ENCODE data around the gene C1QBP. TPM values are rescaled to one million over a fixed set of nuclear protein-coding genes. Genes with fewer than 3 reads are reported as not detected.

Gene C1QBP
- total RNA-seq, 1 experiment from 2014 or later: 128 TPM

- Mint-ChIP-seq H3K36me3 (ENCODE audit: insufficient read depth, unreplicated experiment) (peaks cover 31% of the 10 kb centered on the region), H3K4me1 (ENCODE audit: low read depth, unreplicated experiment) (peaks cover 32% of the 10 kb centered on the region), H3K9me3 (ENCODE audit: low read depth, unreplicated experiment) (no peaks in the 10 kb centered on the region), H3K4me3 (ENCODE audit: low read depth, unreplicated experiment) (no peak overlapping the region), H3K27me3 (ENCODE audit: unreplicated experiment) (no peaks in the 10 kb centered on the region), H3K27ac (ENCODE audit: unreplicated experiment) (no peak overlapping the region)
- BruUV-seq (replicated peaks): no TSS peak
- CTCF ChIA-PET: interaction anchor here (0.5 kb wide), 1 partner anchor 472 kb away, joined by 5 read pairs; no protein-coding TSS in a partner anchor
- intact Hi-C loops (cut with micrococcal nuclease; ENCODE audit: unreplicated experiment): no loop called here
- DNase-seq: no peak
- TF ChIP-seq CTCF (IDR thresholded peaks at IDR 0.05; ENCODE audit: unreplicated experiment): no peak
These were observed 26.0 kb upstream of the C1QBP start for GRCh38 chr17:5464717-5465507.

DNA sequence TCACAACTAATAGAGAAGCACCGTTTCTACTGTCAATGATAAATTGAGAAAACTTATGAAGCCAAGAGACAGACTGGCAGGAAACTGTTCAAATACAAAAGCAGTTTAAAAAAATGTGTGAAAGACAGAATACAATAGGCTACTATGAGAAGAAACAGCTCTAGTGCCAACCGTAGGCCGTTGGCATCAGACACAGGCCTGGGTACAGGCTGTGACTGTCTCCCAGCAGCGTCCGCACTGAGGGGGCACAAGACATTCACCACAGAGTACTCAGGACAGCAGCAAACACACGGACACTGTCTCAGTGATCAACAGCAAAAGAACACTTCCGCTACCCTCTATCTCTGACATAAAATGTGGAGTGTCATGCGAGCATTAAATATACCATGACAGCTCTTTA is 7.8 kb upstream of the C1QBP start:
- intact Hi-C loops (cut with micrococcal nuclease; ENCODE audit: unreplicated experiment): no loop called here
- DNase-seq: no peak
- H3K27ac Mint-ChIP-seq (ENCODE audit: unreplicated experiment): no peak overlapping the region
- H3K9me3 Mint-ChIP-seq (ENCODE audit: low read depth, unreplicated experiment): no peaks in the 10 kb centered on the region
- no peaks in the 10 kb centered on the region for H3K27me3 Mint-ChIP-seq (ENCODE audit: unreplicated experiment)
- no peak overlapping the region for H3K4me3 Mint-ChIP-seq (ENCODE audit: low read depth, unreplicated experiment)
- no peaks in the 10 kb centered on the region for H3K4me1 Mint-ChIP-seq (ENCODE audit: low read depth, unreplicated experiment)
- peaks cover 11% of the 10 kb centered on the region for H3K36me3 Mint-ChIP-seq (ENCODE audit: insufficient read depth, unreplicated experiment)
- TF ChIP-seq CTCF (IDR thresholded peaks at IDR 0.05; ENCODE audit: unreplicated experiment): no peak
- CTCF ChIA-PET: no interaction called here
- BruUV-seq (replicated peaks): no TSS peak

GRCh38 chr17:5444209-5444608 is 5.3 kb upstream of the C1QBP start:
- CTCF ChIA-PET: interaction anchor here (0.6 kb wide), 2 partner anchors 81 to 314 kb away, joined by 3 to 4 read pairs; no protein-coding TSS in a partner anchor
- intact Hi-C loops (cut with micrococcal nuclease; ENCODE audit: unreplicated experiment): no loop called here
- Mint-ChIP-seq H3K36me3 (ENCODE audit: insufficient read depth, unreplicated experiment) (peaks cover 17% of the 10 kb centered on the region), H3K4me3 (ENCODE audit: low read depth, unreplicated experiment) (no peak overlapping the region), H3K27me3 (ENCODE audit: unreplicated experiment) (no peaks in the 10 kb centered on the region), H3K4me1 (ENCODE audit: low read depth, unreplicated experiment) (no peaks in the 10 kb centered on the region), H3K27ac (ENCODE audit: unreplicated experiment) (no peak overlapping the region), H3K9me3 (ENCODE audit: low read depth, unreplicated experiment) (no peaks in the 10 kb centered on the region)
- no peak for TF ChIP-seq CTCF (IDR thresholded peaks at IDR 0.05; ENCODE audit: unreplicated experiment)
- BruUV-seq (replicated peaks): no TSS peak
- no peak for DNase-seq

- H3K36me3 Mint-ChIP-seq (ENCODE audit: insufficient read depth, unreplicated experiment): peaks cover 19% of the 10 kb centered on the region
- no peaks in the 10 kb centered on the region for H3K9me3 Mint-ChIP-seq (ENCODE audit: low read depth, unreplicated experiment)
- no TSS peak for BruUV-seq (replicated peaks)
- CTCF ChIA-PET: no interaction called here
- intact Hi-C loops (cut with micrococcal nuclease; ENCODE audit: unreplicated experiment): no loop called here
- H3K4me3 Mint-ChIP-seq (ENCODE audit: low read depth, unreplicated experiment): no peak overlapping the region
- no peak for DNase-seq
- H3K27ac Mint-ChIP-seq (ENCODE audit: unreplicated experiment): no peak overlapping the region
- no peaks in the 10 kb centered on the region for H3K4me1 Mint-ChIP-seq (ENCODE audit: low read depth, unreplicated experiment)
- no peak for TF ChIP-seq CTCF (IDR thresholded peaks at IDR 0.05; ENCODE audit: unreplicated experiment)
- H3K27me3 Mint-ChIP-seq (ENCODE audit: unreplicated experiment): no peaks in the 10 kb centered on the region
These were observed 4.8 kb upstream of the C1QBP start for GRCh38 chr17:5443728-5444127.
